OCI-LY7 (cell line): ENCODE measurements around the gene GJB4.

Source experiments
- EZH2phosphoT487 ChIP-seq: fragments of 200-600 bp; sonication (generic); IDR thresholded peaks from 2 replicates; pipeline ENCODE4 v1.6.1; 2018; ENCODE audit warnings: low read depth, borderline replicate concordance, mild to moderate bottlenecking, mixed run types, antibody characterized with exemption, low read length, moderate library complexity, mixed read lengths
- TF ChIP-seq, protein P1 (sequence below): fragments of 200-600 bp; sonication (generic); conservative IDR thresholded peaks from 2 replicates; pipeline ENCODE4 v1.5.1; 2014; ENCODE audit warnings: mild to moderate bottlenecking, antibody characterized with exemption, low read length, moderate library complexity, mixed read lengths

DNA sequence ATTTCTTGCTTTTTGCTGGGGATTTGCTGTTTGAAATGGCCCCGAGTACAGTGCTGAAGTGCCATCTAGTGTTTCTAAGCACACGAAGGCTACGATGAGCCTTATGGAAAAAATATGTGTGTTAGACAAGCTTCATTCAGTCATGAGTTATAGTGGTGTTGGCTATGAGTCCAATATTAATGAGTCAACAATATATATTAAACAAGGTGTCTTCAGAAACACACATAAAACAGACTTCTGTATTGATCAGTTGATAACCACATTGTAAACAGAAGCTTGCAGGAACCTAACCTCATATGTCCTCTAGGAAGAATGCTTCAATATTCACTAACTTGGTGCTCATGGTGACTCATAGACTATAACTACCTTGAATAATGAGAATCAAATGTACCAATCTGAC lies 6.4 kb upstream of the GJB4 start:
- TF ChIP-seq EZH2phosphoT487: no peak
- TF ChIP-seq, protein P1, sequence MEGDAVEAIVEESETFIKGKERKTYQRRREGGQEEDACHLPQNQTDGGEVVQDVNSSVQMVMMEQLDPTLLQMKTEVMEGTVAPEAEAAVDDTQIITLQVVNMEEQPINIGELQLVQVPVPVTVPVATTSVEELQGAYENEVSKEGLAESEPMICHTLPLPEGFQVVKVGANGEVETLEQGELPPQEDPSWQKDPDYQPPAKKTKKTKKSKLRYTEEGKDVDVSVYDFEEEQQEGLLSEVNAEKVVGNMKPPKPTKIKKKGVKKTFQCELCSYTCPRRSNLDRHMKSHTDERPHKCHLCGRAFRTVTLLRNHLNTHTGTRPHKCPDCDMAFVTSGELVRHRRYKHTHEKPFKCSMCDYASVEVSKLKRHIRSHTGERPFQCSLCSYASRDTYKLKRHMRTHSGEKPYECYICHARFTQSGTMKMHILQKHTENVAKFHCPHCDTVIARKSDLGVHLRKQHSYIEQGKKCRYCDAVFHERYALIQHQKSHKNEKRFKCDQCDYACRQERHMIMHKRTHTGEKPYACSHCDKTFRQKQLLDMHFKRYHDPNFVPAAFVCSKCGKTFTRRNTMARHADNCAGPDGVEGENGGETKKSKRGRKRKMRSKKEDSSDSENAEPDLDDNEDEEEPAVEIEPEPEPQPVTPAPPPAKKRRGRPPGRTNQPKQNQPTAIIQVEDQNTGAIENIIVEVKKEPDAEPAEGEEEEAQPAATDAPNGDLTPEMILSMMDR: 0 out of 2 replicates have a peak, but pooled peaks have one; percentile 16
